Astrocyte of the spinal cord (primary cell): ENCODE measurements around the gene DOCK4.

Experiments used
- DNase-seq: peaks from one replicate; pipeline ENCODE4 v3.0.0; 2011; ENCODE audit warnings: low read depth, low spot score
- H3K4me3 ChIP-seq: 2 replicates; pipeline ENCODE4 v1.5.1; 2011; ENCODE audit warnings: low read depth, mild to moderate bottlenecking, low read length, moderate library complexity
- CTCF ChIP-seq: IDR thresholded peaks from 2 replicates; pipeline ENCODE4 v1.5.1; 2012; ENCODE audit warnings: low read depth, mild to moderate bottlenecking, low read length, inconsistent platforms
- in situ Hi-C: cut with HindIII; loops from 2 replicates; pipeline ENCODE4 v1.10.0; 2017; ENCODE audit warnings: low sequenced_read_pairs

The DOCK4 gene

GRCh38 chr7:111954474-111955381 lies 251.5 kb downstream of the DOCK4 start:
- H3K4me3 ChIP-seq, result no peak overlapping the region
- TF ChIP-seq CTCF, result no peak
- DNase-seq, result no peak
- in situ Hi-C loops, result no loop called here

- no peak for DNase-seq
- no peak overlapping the region for H3K4me3 ChIP-seq
- no peak for TF ChIP-seq CTCF
- in situ Hi-C loops, result no loop called here
These were observed 252.1 kb downstream of the DOCK4 start for GRCh38 chr7:111954056-111954455.

- no peak for DNase-seq
These were observed 252.6 kb downstream of the DOCK4 start for GRCh38 chr7:111953611-111954010.

GRCh38 chr7:111952783-111953182 lies 253.4 kb downstream of the DOCK4 start:
- TF ChIP-seq CTCF, result no peak
- in situ Hi-C loops, result no loop called here
- no peak overlapping the region for H3K4me3 ChIP-seq
- DNase-seq, result no peak

More at GRCh38 chr7:111953611-111954010, 252.6 kb downstream of the DOCK4 start:
- no peak for TF ChIP-seq CTCF
- no peak overlapping the region for H3K4me3 ChIP-seq
- in situ Hi-C loops, result no loop called here

GRCh38 chr7:111951052-111951451 lies 255.1 kb downstream of the DOCK4 start:
- DNase-seq, result peak; percentile 28
- in situ Hi-C loops, result no loop called here
- H3K4me3 ChIP-seq, result no peak overlapping the region
- no peak for TF ChIP-seq CTCF

GRCh38 chr7:111942450-111943081 lies 263.6 kb downstream of the DOCK4 start:
- no peak overlapping the region for H3K4me3 ChIP-seq
- in situ Hi-C loops, result no loop called here
- no peak for TF ChIP-seq CTCF
- DNase-seq, result no peak
